Neural cell (in vitro differentiated cells): ENCODE data around the gene TNPO2.

Experiments
- CTCF ChIP-seq: fragments of 450-650 bp; IDR thresholded peaks from 2 replicates; pipeline ENCODE4 v1.5.1; 2014; ENCODE audit warnings: antibody characterized with exemption, mild to moderate bottlenecking, moderate library complexity; ENCODE audit not compliant: poor library complexity, severe bottlenecking
- EZH2 ChIP-seq: fragments of 200-600, 300-800 bp; shearing (Covaris generic), sonication (generic); IDR thresholded peaks from 2 replicates; pipeline ENCODE4 v1.6.1; 2014; ENCODE audit warnings: antibody characterized with exemption, low read length, borderline replicate concordance, mild to moderate bottlenecking; ENCODE audit not compliant: insufficient read depth, poor library complexity, severe bottlenecking
- RAD21 ChIP-seq: fragments of 450-650 bp; conservative IDR thresholded peaks from 2 replicates; pipeline ENCODE4 v1.6.1; 2014; ENCODE audit warnings: antibody characterized with exemption, mild to moderate bottlenecking, moderate library complexity
- REST ChIP-seq: IDR thresholded peaks from 2 replicates; pipeline ENCODE4 v1.6.1; 2012; ENCODE audit warnings: borderline replicate concordance

- TF ChIP-seq CTCF: no peak
- TF ChIP-seq EZH2: no peak
- no peak for TF ChIP-seq RAD21
- TF ChIP-seq REST: no peak
Measured at GRCh38 chr19:12759686-12760085, 36.0 kb upstream of the TNPO2 start.
